Central memory CD4-positive, alpha-beta T cell (primary cell): ENCODE results near the gene SEC23IP.
"Not testable (repeated sequence)": the region's sequence is repeated elsewhere in the genome, so short reads cannot be mapped to it uniquely, and the experiment has no call there.

Experiments used
- DNase-seq: peaks from one replicate; pipeline ENCODE4 v3.0.0; 2022

The SEC23IP gene

DNA sequence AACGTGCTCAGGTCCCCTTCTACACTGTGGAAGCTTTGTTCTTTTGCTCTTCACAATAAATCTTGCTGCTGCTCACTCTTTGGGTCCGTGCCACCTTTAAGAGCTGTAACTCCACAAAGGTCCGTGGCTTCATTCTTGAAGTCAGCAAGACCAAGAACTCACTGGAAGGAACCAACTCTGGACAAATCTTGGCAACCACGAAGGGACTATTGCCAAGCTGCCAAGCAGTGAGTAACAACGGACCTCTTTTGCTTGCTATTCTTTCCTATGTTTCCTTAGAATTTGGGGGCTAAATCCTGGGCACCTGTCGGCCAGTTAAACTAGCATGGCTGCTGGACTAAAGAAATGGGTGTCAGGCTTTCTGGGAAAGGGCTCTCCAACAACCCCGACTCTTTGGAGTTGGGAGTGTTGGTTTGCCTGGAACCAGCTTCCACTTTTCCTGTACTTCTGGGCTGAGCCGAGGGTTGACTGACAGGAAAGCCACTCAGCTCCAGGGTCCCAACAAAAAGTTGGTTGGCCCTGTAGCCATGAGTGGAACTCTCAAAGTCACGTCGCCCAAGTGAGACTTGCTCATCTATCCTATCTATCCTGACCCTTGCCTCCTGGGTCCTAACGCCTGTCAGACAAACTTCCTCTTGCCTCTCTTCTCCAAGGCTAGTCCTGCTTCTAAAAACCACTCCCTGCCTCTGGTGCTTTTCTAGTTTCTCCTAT lies 8.5 kb upstream of the SEC23IP start:
- not testable (repeated sequence) for DNase-seq

DNA sequence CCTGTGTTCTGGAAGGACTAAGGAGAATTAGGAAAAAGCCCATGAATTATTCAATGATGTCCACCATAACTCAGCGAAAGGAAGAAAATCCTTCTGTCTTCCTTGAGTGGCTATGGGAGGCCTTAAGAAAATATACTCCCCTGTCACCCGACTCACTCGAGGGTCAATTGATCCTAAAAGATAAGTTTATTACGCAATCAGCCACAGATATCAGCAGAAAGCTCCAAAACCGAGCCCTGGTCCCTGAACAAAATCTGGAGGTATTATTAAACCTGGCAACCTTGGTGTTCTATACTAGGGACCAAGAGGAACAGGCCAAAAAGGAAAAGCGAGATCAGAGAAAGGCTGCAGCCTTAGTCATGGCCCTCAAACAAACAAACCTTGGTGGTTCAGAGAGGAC lies 6.5 kb upstream of the SEC23IP start:
- DNase-seq: not testable (repeated sequence)

DNA sequence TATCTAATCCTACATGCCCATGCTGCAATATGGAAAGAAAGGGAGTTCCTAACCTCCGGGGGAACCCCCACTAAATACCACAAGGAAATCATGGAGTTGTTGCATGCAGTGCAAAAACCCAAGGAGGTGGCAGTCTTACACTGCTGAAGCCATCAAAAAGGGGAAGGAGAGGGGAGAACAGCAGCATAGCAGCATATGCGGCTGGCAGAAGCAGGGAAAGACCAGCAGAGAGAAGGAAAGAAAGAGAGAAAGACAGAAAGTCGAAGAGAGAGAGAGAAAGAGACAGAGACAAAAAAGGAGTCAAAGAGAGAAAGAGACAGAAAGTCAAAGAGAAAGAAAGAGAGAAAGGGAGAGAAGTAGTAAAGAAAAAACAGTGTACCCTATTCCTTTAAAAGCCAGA lies 3.8 kb upstream of the SEC23IP start:
- not testable (repeated sequence) for DNase-seq

DNA sequence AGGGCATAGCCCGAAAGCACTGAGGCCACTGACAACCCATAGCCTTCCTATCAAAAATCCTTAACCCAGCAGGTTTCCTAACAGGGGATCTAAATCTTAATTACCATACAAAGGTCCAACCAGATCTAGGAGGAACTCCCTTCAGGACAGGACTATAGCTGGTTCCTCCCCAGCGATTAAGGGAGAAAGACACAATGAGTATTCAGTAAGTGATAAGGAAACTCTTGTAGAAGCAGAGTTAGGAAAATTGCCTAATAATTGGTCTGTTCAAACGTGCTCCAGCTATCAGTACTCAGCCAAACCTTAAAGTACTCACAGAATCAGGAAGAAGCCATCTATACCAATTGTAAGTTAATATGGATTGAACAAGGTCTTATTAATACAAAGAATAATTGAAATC lies 3.3 kb upstream of the SEC23IP start:
- DNase-seq: not testable (repeated sequence)

DNA sequence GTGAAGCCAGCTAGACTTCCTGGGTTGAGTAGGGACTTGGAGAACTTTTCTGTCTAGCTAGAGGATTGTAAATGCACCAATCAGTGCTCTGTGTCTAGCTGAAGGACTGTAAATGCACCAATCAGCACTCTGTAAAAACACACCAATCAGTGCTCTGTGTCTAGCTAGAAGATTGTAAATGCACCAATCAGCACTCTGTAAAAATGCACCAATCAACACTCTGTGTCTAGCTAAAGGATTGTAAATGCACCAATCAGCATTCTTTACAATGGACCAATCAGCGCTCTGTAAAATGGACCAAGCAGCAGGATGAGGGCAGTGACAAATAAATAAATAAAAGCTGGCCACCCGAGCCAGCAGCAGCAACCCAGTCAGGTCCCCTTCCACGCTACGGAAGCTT lies 2.2 kb upstream of the SEC23IP start:
- not testable (repeated sequence) for DNase-seq

DNA sequence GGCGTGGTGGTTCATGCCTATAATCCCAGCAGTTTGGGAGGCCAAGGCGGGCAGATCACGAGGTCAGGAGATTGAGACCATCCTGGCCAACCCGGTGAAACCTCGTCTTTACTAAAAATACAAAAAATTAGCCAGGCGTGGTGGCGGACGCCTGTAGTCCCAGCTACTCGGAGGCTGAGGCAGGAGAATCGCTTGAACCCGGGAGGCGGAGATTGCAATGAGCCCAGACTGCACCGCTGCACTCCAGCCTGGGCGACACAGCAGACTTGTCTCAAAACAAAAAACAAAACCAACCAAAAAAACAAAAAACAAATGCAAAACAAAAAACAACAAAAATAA lies 712 bp upstream of the SEC23IP start:
- DNase-seq: not testable (repeated sequence)

DNA sequence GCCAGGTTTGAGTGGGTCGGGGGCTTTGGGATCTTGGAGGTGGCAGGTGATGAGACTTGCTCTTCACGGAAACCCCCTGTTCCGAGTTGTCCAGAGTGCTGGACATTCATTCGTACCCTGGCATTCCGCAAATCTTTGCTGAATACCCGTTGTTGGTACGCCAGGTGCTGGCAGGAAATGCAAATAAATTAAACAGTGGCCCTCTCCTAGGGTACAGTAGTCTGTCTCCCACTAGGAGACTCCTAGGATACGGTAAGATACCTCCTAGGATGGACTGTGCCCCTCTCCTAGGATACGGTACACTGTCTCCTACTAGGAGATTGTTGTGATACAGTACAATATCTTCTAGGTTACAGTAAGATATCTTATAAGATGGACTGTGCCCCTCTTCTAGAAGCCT lies 544 bp downstream of the SEC23IP start:
- no peak for DNase-seq

DNA sequence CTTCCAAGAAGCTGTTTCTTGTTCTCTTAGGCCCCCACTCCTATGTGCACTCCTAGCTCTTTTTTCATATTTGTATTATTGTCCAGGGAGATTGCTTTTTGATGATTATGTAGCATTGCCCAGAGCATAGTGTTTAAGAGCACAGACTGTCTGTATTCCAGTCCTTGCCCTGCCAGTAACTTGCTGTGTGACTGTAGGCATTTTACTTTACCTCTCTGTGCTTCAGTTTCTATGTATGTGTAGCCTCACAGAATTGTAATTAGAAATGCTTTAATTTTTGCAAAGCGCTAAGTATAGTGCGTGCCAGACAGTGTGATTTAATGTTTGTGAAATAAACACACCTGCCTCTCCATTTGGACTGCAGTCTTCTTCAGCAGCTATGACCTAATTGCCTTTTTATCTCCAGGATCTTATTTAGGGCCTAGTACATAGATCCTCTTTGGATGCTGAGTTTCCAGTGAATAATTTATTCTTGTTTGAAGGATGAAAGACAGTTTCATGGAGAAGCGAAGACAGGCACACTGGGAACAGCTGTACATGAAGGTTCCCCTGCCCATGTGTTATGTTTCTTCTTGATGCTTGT lies 1.4 kb downstream of the SEC23IP start:
- no peak for DNase-seq

DNA sequence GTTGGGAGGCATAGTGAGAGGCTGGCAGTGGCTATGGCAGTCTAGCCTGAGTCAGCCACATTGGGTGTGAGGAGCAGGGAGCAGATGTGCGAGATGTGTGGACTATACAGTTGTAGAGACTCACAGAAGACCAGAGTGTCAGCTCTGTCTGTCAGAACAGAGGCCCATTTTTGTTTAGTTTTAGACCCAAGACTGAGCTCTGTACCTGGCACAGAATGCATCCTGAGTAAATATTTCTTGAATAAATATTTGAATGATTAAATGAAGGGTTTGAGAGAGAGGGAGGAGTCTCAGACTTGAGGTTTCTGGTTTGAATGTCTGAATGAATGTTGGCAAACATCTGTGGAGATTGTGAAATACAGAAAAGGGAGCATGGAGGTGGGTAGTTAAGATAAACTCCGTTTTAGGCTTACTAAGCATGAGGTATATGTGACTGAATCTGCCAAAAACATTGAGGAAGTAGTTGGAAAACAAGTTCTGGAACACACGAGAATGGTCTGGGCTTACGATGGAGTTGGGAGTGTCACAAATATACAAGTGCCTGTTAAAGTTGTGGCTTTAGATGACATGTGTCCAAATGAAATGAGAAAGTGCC lies 3.6 kb downstream of the SEC23IP start:
- DNase-seq: no peak

DNA sequence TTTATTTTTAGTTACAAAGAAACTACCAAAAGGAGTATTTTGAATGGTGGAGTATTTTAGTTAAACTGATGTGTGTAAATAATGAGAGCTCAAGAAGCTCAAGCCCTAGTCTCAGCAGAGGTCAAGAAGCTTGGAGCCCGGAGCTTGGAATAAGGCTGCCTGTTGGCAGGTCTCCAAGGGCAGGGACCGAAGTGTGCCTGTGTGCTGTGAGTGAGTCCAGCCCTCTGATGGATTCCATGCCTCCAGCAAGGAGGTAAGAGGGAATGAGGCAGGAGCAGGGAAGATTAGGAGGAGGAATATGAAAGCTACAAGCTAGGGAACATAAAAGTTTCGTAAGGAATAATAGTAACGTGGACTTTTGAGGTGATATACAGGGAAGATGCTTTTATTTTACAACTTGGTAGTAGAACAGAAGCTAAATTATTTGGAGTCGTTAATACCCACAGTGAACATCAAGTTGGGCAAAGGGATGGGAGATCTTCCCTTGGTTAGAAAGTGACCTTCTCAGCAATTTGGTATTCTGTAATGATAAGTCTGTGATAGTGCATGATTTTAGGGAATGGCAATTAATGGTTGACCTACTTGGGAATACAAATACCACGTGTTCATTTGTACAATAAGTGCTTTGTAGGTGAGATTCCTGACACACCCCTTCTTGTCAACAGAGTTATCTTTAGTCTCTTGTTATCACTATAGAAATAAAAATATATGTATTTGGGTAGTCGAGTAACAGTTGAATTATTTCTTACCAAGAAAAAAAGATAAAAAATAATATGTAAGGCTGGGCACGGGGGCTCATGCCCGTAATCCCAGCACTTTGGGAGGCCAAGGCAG lies 4.6 kb downstream of the SEC23IP start:
- no peak for DNase-seq

DNA sequence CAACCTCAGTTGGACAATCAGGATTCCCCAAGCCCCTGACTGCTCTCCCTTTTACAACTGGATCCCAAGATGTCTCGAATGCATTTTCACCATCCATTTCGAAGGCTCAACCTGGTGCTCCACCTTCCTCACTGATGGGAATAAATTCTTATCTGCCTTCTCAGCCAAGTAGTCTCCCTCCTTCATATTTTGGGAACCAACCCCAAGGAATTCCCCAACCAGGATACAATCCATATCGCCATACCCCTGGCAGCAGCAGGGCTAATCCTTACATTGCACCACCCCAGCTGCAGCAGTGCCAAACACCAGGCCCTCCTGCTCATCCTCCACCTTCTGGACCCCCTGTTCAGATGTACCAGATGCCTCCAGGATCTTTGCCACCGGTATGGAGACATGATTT lies 6.0 kb downstream of the SEC23IP start:
- no peak for DNase-seq

DNA sequence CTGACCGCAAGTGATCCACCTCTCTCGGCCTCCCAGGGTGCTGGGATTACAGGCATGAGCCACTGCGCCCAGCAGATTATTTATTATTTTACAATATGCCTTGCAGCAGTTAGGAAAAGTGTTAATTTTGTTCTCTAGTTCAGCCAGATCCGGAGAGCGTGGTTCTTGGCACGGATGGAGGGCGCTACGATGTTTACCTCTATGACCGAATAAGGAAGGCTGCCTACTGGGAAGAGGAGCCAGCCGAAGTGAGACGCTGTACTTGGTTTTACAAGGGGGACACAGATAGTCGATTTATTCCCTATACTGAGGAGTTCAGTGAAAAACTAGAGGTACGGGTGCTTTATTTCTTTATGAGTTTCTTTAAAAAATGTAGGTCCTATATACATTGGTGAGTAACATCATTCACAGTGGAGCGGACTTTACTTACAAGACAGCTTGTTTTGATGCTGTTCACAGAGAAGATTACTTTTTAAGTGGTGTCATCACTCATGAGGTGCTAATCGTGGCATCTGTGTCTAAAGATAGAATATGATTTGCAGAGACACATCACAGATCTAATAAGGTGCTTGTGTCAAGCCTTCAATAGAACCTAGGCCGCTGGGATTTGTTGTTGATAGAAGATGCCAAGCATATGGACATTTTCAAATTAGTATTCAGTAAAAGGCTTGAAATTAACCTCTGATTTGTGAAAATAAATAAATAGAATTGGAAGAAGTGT lies 11.6 kb downstream of the SEC23IP start:
- no peak for DNase-seq

DNA sequence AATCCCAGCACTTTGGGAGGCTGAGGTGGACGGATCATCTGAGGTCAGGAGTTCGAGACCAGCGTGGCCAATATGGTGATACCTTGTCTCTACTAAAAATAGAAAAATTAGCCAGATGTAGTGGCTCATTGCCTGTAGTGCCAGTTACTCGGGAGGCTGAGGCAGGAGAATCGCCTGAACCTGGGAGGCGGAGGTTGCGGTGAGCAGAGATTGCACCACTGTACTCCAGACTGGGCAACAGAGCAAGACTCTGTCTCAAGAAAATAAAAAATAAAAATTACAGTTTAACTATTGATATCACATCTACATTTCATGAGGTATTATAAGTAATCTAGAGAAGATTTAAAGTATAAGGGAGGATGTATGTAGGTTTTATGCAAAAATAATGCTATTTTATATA lies 15.2 kb downstream of the SEC23IP start:
- DNase-seq: not testable (repeated sequence)

DNA sequence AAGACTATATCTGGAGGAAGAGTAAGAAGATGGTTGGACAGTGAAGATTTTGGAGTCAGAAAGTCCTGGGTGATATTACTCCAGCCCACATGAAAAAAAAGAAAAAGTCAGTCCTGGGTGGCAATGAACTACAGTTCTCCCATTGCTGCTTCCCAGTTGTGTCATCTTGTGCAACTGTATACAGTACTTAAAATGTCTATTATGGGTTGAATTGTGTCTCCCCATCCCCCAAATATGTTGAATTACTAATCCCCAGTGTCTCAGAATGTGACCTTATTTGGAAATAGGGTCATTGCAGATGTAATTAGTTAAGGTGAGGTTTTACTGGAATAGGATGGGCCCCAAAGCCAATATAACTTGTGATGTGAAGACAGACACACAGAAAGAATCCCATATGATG lies 15.6 kb downstream of the SEC23IP start:
- no peak for DNase-seq

DNA sequence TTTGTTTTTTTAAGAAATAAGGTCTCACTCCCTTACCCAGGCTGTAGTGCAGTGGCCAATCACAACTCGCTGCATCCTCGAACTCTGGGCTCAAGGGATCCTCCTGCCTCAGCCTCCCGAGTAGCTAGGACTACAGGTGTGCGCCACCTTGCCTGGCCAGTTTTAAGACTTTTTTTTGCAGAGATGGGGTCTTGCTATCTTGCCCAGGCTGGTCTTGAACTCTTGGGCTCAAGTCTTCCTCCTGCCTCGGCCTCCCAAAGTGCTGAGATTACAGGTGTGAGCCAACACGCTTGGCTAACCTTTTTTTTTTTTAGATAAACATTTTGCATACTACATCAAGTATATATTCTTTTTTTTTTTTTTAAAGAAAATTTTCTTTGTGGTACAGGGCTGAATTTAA lies 18.2 kb downstream of the SEC23IP start:
- DNase-seq: no peak

DNA sequence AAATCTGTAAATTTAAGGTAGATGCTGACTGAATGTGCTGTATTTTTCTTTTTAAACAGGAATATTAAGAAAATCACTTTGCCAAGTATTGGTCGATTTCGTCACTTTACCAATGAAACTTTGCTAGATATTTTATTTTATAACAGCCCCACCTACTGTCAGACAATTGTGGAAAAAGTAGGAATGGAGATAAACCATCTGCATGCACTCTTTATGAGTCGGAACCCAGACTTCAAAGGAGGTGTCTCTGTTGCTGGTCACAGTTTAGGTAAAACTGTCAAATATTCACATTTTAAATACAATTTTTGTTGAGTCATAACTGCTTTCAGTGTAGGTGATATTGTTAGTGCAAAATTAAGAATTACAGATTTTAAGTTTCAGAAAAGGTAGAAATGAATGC lies 25.2 kb downstream of the SEC23IP start:
- DNase-seq: no peak

DNA sequence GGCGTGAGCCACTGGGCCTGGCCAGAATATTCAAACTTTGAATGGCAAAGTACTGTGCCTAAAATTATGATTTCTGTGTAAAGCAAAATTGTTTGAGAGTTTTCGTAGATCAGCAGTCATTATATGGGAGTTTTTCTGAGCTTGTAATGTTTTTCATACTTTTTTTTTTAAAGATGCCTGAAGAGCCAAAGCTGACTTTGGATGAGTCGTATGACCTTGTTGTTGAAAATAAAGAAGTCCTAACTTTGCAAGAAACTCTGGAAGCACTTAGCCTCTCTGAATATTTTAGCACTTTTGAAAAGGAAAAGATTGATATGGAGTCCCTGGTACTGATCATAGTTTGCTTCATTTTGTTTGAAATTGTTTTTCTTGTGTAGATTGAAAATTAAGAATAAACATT lies 26.7 kb downstream of the SEC23IP start:
- DNase-seq: no peak

DNA sequence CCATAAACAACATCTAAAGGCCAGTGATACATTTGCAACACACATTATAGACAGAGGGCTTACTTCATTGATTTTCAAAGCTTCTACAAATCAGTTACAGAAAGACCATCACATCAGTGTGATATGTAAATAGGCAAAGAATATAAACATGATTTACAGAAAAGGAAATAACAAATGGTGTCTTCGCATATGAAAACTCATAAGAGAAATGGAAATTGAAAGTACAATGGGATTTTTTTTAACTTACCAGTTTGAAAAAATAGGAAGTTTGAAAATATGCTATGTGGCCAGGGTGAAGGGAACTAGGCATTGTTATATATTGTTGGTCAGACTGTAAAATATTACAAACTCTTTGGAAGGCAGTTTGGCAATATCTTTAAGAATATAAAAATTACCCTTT lies 27.3 kb downstream of the SEC23IP start:
- no peak for DNase-seq

DNA sequence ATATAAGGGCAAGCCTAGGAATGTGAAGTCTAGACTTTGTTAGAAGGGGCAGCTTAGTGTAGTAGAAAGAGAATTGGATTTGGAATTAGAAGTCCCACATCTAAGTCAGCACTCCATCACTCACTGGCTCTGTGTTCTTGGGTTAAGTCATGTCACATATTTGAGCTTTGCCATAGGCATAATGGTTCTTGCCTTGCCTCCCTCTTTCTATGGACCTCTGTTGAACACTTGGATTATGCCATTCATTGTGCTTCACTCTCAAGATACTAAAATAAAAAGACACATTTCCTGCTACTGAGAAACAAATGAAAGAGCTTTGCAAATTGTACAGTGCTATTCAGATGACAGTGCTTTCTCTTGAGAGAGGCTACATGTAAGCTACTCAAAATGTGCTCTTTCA lies 35.9 kb downstream of the SEC23IP start:
- no peak for DNase-seq

DNA sequence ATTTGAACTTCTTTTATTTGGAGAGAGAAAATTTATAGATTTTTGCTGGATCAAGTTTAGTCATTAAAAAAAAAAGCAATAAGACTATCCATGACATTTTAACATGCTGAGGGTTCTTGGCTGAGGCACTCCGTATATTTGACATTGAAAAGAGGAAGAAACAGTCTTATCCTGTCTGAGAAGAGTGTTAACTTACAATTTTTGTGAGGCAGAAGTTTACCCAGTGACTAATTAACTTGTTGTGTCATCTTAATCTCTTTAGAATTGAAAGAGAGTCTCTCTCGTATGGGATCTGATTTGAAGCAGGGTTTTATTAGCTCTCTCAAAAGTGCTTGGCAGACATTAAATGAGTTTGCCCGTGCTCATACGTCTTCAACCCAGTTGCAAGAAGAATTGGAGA lies 39.3 kb downstream of the SEC23IP start:
- DNase-seq: no peak

DNA sequence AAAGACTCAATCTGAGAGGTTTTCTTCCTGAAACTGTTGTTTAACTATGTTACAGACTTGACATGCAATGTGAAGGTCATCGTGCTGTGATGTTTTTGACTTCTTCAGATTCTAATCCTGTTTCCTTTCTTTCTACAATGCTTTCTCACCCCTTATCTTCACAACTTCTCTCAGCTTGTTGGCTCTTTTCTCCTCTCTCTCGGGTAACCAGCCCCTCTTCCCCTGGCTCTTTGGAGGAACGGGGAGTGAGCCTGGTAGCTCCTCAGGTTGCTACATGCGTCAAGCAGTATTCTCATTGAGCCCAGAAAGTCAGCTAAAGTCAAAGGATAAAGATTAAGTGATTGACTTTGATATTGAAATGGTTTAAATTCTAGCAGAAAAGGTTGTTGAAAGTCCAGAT lies 40.1 kb downstream of the SEC23IP start:
- no peak for DNase-seq

DNA sequence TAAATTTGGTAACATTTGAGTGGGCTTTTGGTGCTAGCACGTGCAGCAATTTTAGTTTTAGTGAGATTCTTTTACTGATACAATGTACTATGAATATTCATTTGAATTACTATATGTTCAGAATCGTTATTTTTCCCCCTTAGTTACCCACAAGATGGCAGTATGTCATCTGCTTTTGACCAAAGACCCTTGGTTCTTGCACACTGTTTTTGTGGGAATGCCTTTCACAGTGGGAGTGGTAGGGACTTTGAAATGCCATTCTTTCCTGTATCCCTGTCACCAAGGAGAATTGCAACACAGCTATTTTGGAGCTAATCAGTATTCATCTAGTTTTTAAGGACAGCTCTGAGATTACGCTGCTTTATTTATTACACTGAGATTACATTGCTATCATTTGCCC lies 40.6 kb downstream of the SEC23IP start:
- no peak for DNase-seq

DNA sequence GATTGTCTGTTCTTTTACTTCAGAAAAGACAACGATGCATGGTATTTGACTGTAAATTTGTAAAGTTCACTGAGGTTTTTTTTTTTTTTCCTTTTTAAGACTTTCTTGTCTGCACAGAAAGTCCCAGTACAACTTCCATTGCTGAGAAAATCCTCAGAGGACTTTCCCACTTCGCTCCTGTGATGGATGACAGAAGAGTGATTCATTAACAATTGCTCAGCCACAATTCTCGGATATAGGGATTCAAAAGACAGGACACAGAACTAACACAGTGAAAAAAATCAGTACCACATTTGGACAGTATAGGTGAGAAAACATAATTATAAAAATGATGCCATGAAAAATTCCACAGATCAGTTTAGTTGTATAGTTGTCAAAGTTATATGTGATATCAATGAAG lies 48.0 kb downstream of the SEC23IP start:
- no peak for DNase-seq
